Upper lobe of left lung (tissue), 4 donors: ENCODE data around the gene GRID1.

Experiments used
- POLR2A ChIP-seq, 4 donors: fragments of 450-650 bp; IDR thresholded peaks; one replicate each; pipeline ENCODE4 v1.5.1; 2016 to 2017; ENCODE audit warnings: antibody characterized with exemption in 4 of 4, mild to moderate bottlenecking in 2 of 4
- POLR2AphosphoS5 ChIP-seq, 2 donors: sonication (generic); formaldehyde crosslinking; IDR thresholded peaks; one replicate each; pipeline ENCODE4 v1.5.1; 2017; ENCODE audit warnings: antibody characterized with exemption in 2 of 2
- TF ChIP-seq, protein P1 (sequence below), 6 experiments: fragments of 450-650 bp in 4 of 6; fragments of 200-600 bp in 2 of 6; sonication (generic) in 2 of 6; IDR thresholded peaks; one replicate each; pipeline ENCODE4 v1.5.1; 2016 to 2019; ENCODE audit warnings: antibody characterized with exemption in 6 of 6

DNA sequence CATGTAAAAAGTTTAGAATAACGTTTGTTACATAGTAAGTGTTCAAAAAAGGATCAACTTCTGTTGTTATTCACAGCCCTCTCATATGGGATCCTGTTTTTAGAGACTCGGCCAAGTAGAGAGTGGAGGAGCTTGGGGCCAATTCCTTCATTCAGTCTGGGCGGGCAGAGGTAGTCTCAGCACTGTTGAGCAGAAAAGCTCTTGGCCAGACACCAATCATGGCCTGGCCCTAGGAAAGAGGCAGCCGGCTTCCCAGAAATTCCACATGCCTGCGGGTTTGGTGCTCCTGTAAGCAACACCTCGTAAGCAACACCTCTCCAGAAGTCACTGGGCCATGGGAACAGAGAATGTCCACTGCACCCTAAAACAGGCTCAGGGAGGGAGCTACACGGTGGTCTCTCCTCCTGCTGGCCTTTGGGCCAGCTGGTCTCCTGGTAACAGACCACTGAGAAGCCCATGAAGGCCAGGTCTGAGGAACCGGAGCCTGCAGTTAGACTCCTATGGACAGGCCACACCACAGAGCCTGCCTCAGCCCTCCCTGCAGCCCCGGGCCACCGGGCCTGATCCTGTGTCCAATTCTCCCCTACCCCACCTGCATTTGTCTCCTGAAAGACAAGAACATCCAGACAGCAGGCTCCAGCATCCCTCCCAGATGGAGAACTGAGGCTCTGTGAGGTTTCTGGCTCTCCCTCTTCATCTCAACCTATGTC lies 149.1 kb downstream of the GRID1 start:
- TF ChIP-seq, protein P1, sequence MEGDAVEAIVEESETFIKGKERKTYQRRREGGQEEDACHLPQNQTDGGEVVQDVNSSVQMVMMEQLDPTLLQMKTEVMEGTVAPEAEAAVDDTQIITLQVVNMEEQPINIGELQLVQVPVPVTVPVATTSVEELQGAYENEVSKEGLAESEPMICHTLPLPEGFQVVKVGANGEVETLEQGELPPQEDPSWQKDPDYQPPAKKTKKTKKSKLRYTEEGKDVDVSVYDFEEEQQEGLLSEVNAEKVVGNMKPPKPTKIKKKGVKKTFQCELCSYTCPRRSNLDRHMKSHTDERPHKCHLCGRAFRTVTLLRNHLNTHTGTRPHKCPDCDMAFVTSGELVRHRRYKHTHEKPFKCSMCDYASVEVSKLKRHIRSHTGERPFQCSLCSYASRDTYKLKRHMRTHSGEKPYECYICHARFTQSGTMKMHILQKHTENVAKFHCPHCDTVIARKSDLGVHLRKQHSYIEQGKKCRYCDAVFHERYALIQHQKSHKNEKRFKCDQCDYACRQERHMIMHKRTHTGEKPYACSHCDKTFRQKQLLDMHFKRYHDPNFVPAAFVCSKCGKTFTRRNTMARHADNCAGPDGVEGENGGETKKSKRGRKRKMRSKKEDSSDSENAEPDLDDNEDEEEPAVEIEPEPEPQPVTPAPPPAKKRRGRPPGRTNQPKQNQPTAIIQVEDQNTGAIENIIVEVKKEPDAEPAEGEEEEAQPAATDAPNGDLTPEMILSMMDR (IDR thresholded peaks at IDR 0.05) = no peak
- TF ChIP-seq POLR2AphosphoS5 (IDR thresholded peaks at IDR 0.05) (no peak), POLR2A (IDR thresholded peaks at IDR 0.05) (no peak)
